GM19328 (cell line): Measurements from ENCODE around the gene APOC4.
"Not testable (repeated sequence)": the region's sequence is repeated elsewhere in the genome, so short reads cannot be mapped to it uniquely, and the experiment has no call there.

Source experiments
- ATAC-seq: cut with Tn5 transposase; IDR thresholded peaks from one replicate; pipeline ENCODE4 v1.9.1; 2021; ENCODE audit warnings: mild to moderate bottlenecking, moderate library complexity; ENCODE audit not compliant: unreplicated experiment

APOC4 gene

GRCh38 chr19:44942067-44942571, at the start of gene APOC4:
Gene APOC4 (plus strand): TSS chr19:44942237. CDS start chr19:44942278, 41 bp downstream.
- ATAC-seq = no peak

- no peak for ATAC-seq
These were observed 49.1 kb upstream of the APOC4 start for GRCh38 chr19:44892932-44893331.

GRCh38 chr19:44893332-44894051, 48.5 kb upstream of the APOC4 start:
- ATAC-seq = no peak

- no peak for ATAC-seq
These were observed 48.0 kb upstream of the APOC4 start for GRCh38 chr19:44894052-44894400.

- ATAC-seq = no peak
These were observed 47.1 kb upstream of the APOC4 start for GRCh38 chr19:44894946-44895345.

GRCh38 chr19:44897835-44898234, 44.2 kb upstream of the APOC4 start:
- no peak for ATAC-seq

- ATAC-seq = no peak
These were observed 41.5 kb upstream of the APOC4 start for GRCh38 chr19:44900328-44901244.

- ATAC-seq = no peak
These were observed 38.8 kb upstream of the APOC4 start for GRCh38 chr19:44903216-44903601.

GRCh38 chr19:44903602-44904425, 38.2 kb upstream of the APOC4 start:
- no peak for ATAC-seq

- no peak for ATAC-seq
These were observed 37.5 kb upstream of the APOC4 start for GRCh38 chr19:44904426-44904994.

- no peak for ATAC-seq
These were observed 36.4 kb upstream of the APOC4 start, which contains the start of gene APOE for GRCh38 chr19:44905437-44906160. Gene APOE (plus strand): TSS chr19:44905796. CDS start chr19:44906625, 829 bp downstream.

GRCh38 chr19:44907613-44908012, 34.4 kb upstream of the APOC4 start:
- no peak for ATAC-seq

GRCh38 chr19:44908074-44908835, 33.8 kb upstream of the APOC4 start:
- ATAC-seq = no peak

- ATAC-seq = no peak
These were observed 33.2 kb upstream of the APOC4 start for GRCh38 chr19:44908836-44909261.

- no peak for ATAC-seq
These were observed 32.3 kb upstream of the APOC4 start for GRCh38 chr19:44909775-44910174.

- ATAC-seq = not testable (repeated sequence)
These were observed 30.1 kb upstream of the APOC4 start for GRCh38 chr19:44911896-44912295.

GRCh38 chr19:44912854-44913253, 29.2 kb upstream of the APOC4 start:
- ATAC-seq = no peak

- ATAC-seq = not testable (repeated sequence)
These were observed 28.3 kb upstream of the APOC4 start for GRCh38 chr19:44913512-44914432.
